ENCODE data around the gene KAZN. TPM values are rescaled to one million over a fixed set of nuclear protein-coding genes. Genes with fewer than 3 reads are reported as not detected.

The KAZN gene
- polyA plus RNA-seq (2011; rRNA removed): 1.3 and 1.5 TPM in 2 replicates
- polyA plus RNA-seq (2012; cell fraction: cytosol; rRNA removed): 1.2 and 1.5 TPM in 2 replicates
- polyA plus RNA-seq (2012; cell fraction: nucleus; rRNA removed): 1.5 and 1.9 TPM in 2 replicates
- 1.6 to 2.3 TPM (median 1.9 TPM) in 3 replicates for polyA plus RNA-seq (2017; fragmentation: RNase III; extraction: RNeasy Plus Mini Kit Qiagen cat#74134 plus additional on column Dnase treatment)
- polyA minus RNA-seq (2011; rRNA and poly(A)+ RNA removed): 0.68 and 1.2 TPM in 2 replicates

DNA sequence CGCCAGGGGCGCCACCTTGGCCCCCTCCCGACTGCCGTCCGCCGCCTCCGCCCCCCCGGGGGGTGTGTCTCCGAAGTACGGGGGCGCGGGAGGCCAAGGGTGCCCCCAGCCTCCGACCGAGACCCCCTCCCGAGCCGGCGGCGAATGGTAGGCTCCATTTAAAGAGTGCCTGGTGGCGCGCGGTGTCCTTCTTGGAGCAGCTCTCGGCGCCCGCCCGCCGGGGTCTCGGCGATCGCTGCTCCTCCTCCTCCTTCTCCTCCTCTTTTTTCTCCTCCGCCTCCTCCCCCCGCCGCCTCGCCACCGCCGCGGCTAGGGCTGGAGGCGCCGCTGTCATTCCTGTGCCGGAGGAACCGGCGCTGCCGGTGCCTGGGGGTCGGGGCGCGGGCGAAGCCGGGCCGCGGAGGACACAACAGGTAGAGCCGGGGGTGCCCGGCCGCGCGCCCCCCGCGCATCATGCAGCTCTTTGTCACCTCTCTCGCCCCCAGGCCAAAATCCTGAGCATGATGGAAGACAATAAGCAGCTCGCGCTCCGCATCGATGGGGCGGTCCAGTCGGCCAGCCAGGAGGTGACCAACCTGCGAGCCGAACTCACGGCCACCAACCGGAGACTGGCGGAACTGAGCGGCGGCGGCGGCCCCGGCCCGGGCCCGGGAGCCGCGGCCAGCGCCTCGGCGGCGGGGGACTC is at the start of gene KAZN:
Gene KAZN (plus strand): TSS at position 188 of the 685 bp plus-strand sequence.
- no peak for TF ChIP-seq JUNB (IDR thresholded peaks at IDR 0.05)
- TF ChIP-seq, protein P1, sequence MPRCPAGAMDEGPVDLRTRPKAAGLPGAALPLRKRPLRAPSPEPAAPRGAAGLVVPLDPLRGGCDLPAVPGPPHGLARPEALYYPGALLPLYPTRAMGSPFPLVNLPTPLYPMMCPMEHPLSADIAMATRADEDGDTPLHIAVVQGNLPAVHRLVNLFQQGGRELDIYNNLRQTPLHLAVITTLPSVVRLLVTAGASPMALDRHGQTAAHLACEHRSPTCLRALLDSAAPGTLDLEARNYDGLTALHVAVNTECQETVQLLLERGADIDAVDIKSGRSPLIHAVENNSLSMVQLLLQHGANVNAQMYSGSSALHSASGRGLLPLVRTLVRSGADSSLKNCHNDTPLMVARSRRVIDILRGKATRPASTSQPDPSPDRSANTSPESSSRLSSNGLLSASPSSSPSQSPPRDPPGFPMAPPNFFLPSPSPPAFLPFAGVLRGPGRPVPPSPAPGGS (IDR thresholded peaks at IDR 0.05): no peak
- TF ChIP-seq RCOR1 (IDR thresholded peaks at IDR 0.05; ENCODE audit: low read depth, low read length): no peak
- no peak for TF ChIP-seq CHD4 (IDR thresholded peaks at IDR 0.05; ENCODE audit: borderline replicate concordance)
- no peak for TF ChIP-seq CEBPB (IDR thresholded peaks at IDR 0.05)
- TF ChIP-seq EHMT2 (IDR thresholded peaks at IDR 0.05; ENCODE audit: low read depth): no peak
- TF ChIP-seq RAD21 (conservative IDR thresholded peaks at IDR 0.05 in 1 of 2, IDR thresholded peaks at IDR 0.05 in 1 of 2): no peak
- TF ChIP-seq HOXB13 (CRISPR knock-in tag; IDR thresholded peaks at IDR 0.05; ENCODE audit: low read depth): no peak
- TF ChIP-seq SMC3 (IDR thresholded peaks at IDR 0.05): no peak
- TF ChIP-seq, protein P2, sequence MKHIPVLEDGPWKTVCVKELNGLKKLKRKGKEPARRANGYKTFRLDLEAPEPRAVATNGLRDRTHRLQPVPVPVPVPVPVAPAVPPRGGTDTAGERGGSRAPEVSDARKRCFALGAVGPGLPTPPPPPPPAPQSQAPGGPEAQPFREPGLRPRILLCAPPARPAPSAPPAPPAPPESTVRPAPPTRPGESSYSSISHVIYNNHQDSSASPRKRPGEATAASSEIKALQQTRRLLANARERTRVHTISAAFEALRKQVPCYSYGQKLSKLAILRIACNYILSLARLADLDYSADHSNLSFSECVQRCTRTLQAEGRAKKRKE (CRISPR knock-in tag; IDR thresholded peaks at IDR 0.05; ENCODE audit: low read depth): no peak
- TF ChIP-seq BHLHE40 (IDR thresholded peaks at IDR 0.05; ENCODE audit: low read depth, low read length): no peak
- no peak for TF ChIP-seq HOXB5 (CRISPR knock-in tag; IDR thresholded peaks at IDR 0.05)
- no peak for TF ChIP-seq PHF8 (IDR thresholded peaks at IDR 0.05; ENCODE audit: borderline replicate concordance, low read depth)
- TF ChIP-seq, protein P3, sequence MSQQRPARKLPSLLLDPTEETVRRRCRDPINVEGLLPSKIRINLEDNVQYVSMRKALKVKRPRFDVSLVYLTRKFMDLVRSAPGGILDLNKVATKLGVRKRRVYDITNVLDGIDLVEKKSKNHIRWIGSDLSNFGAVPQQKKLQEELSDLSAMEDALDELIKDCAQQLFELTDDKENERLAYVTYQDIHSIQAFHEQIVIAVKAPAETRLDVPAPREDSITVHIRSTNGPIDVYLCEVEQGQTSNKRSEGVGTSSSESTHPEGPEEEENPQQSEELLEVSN (IDR thresholded peaks at IDR 0.05; ENCODE audit: borderline replicate concordance, low read depth): no peak
- TF ChIP-seq FOSL2 (IDR thresholded peaks at IDR 0.05): no peak
- TF ChIP-seq FOSL2 (CRISPR knock-in tag; IDR thresholded peaks at IDR 0.05): no peak
- no peak for TF ChIP-seq TFCP2L1 (CRISPR knock-in tag; IDR thresholded peaks at IDR 0.05)
- TF ChIP-seq, protein P4, sequence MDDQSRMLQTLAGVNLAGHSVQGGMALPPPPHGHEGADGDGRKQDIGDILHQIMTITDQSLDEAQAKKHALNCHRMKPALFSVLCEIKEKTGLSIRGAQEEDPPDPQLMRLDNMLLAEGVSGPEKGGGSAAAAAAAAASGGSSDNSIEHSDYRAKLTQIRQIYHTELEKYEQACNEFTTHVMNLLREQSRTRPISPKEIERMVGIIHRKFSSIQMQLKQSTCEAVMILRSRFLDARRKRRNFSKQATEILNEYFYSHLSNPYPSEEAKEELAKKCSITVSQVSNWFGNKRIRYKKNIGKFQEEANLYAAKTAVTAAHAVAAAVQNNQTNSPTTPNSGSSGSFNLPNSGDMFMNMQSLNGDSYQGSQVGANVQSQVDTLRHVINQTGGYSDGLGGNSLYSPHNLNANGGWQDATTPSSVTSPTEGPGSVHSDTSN (IDR thresholded peaks at IDR 0.05): no peak
- no peak for TF ChIP-seq ZC3H11A (IDR thresholded peaks at IDR 0.05)
- peak within 1 kb of the TSS; percentile 73 for H3K4me2 ChIP-seq
- ChIA-PET POLR2A (no interaction called here), CTCF (interaction anchor here (1.0 to 1.3 kb wide), 3 partner anchors 45 to 448 kb away, joined by 3 read pairs; no protein-coding TSS in a partner anchor)
- ATAC-seq: peak; percentile 65 to 69; a peak in 5 of 6 replicates
- no peak within 1 kb of the TSS for H3K27ac ChIP-seq
- FAIRE-seq: no peak
- no peak for DNase-seq (ENCODE audit: low read depth in 1 of 2, low spot score in 1 of 2)
- H3K9me3 ChIP-seq: no peaks in the 10 kb centered on the region
- 15% methylated on average over 8 of the region's 81 CpGs for WGBS (ENCODE audit: missing lambda C conversion rate)
- peak within 1 kb of the TSS; percentile 35 for H3K4me3 ChIP-seq
- no peaks in the 10 kb centered on the region for H3K4me1 ChIP-seq

DNA sequence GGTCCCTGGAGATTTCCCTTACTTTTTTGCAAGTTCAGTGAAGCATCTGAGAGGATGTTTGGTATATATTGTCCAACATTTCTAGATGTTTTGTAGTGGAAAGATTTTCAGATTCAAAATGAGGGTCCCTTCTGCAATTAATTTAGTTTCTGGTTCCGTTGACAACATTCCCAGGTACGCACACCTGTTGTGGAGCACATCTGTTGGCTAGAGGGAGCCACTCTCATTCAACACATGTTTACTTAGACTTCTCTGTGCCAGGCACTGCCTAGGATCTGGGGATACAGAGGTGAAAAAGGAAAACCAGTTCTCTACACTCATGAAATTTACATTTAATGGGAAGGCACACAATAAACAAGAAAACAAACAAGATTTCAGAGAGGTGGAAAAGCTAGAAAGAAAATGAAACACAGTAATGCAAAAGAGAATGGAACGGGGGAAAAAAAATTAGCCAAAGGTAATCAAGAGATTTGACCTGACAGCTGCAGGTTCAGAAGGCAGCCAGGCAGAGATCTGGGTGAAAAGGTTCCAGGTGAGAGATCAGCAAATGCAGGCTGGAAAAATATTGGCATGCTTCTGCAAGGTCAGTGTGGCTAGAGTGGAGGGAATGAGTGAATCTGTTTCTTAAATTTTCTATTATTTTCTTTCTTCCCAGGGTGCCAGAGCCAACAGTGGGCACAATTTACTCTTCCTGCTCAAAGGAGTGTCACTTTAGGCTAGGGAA is 48.4 kb upstream of the KAZN start:
- no peaks in the 10 kb centered on the region for H3K4me1 ChIP-seq
- no peak overlapping the region for H3K4me2 ChIP-seq
- WGBS (ENCODE audit: missing lambda C conversion rate): 6% methylated on average over 3 of the region's 3 CpGs
- no peak for ATAC-seq
- H3K4me3 ChIP-seq: no peak overlapping the region
- H3K9me3 ChIP-seq: no peaks in the 10 kb centered on the region
- FAIRE-seq: no peak
- DNase-seq (ENCODE audit: low read depth in 1 of 2, low spot score in 1 of 2): no peak
- no peak overlapping the region for H3K27ac ChIP-seq
- ChIA-PET CTCF (no interaction called here), POLR2A (no interaction called here)
- TF ChIP-seq, protein P5, sequence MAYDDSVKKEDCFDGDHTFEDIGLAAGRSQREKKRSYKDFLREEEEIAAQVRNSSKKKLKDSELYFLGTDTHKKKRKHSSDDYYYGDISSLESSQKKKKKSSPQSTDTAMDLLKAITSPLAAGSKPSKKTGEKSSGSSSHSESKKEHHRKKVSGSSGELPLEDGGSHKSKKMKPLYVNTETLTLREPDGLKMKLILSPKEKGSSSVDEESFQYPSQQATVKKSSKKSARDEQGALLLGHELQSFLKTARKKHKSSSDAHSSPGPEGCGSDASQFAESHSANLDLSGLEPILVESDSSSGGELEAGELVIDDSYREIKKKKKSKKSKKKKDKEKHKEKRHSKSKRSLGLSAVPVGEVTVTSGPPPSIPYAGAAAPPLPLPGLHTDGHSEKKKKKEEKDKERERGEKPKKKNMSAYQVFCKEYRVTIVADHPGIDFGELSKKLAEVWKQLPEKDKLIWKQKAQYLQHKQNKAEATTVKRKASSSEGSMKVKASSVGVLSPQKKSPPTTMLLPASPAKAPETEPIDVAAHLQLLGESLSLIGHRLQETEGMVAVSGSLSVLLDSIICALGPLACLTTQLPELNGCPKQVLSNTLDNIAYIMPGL (CRISPR knock-in tag; IDR thresholded peaks at IDR 0.05; ENCODE audit: borderline replicate concordance): no peak
- TF ChIP-seq, protein P6, sequence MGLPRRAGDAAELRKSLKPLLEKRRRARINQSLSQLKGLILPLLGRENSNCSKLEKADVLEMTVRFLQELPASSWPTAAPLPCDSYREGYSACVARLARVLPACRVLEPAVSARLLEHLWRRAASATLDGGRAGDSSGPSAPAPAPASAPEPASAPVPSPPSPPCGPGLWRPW (IDR thresholded peaks at IDR 0.05): no peak
- TF ChIP-seq KDM5A (IDR thresholded peaks at IDR 0.05) (no peak), TP53 (CRISPR knock-in tag; IDR thresholded peaks at IDR 0.05) (no peak), ESRRA (IDR thresholded peaks at IDR 0.05; ENCODE audit: borderline replicate concordance, low read length) (no peak), ZFP36 (IDR thresholded peaks at IDR 0.05; ENCODE audit: borderline replicate concordance, partially characterized antibody) (no peak), NFE2L2 (conservative IDR thresholded peaks at IDR 0.05; ENCODE audit: low read length) (no peak)
- TF ChIP-seq, protein P7, sequence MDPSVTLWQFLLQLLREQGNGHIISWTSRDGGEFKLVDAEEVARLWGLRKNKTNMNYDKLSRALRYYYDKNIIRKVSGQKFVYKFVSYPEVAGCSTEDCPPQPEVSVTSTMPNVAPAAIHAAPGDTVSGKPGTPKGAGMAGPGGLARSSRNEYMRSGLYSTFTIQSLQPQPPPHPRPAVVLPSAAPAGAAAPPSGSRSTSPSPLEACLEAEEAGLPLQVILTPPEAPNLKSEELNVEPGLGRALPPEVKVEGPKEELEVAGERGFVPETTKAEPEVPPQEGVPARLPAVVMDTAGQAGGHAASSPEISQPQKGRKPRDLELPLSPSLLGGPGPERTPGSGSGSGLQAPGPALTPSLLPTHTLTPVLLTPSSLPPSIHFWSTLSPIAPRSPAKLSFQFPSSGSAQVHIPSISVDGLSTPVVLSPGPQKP (IDR thresholded peaks at IDR 0.05; ENCODE audit: low read depth, low read length): no peak
- TF ChIP-seq, protein P4 (IDR thresholded peaks at IDR 0.05): no peak

Data from A549 (cell line).